HG03045 (cell line): ENCODE measurements around the gene REEP3.
"Not testable (repeated sequence)": the region's sequence is repeated elsewhere in the genome, so short reads cannot be mapped to it uniquely, and the experiment has no call there.

Experiments
- ATAC-seq: cut with Tn5 transposase; IDR thresholded peaks from one replicate; pipeline ENCODE4 v1.9.1; 2021; ENCODE audit warnings: mild to moderate bottlenecking, moderate library complexity; ENCODE audit not compliant: unreplicated experiment

REEP3 gene

GRCh38 chr10:63520500-63521415 is at the start of gene REEP3:
TSS of gene REEP3 (plus strand) at chr10:63521401. CDS start at chr10:63521546, 145 bp downstream.
- ATAC-seq: peak; percentile 75

DNA sequence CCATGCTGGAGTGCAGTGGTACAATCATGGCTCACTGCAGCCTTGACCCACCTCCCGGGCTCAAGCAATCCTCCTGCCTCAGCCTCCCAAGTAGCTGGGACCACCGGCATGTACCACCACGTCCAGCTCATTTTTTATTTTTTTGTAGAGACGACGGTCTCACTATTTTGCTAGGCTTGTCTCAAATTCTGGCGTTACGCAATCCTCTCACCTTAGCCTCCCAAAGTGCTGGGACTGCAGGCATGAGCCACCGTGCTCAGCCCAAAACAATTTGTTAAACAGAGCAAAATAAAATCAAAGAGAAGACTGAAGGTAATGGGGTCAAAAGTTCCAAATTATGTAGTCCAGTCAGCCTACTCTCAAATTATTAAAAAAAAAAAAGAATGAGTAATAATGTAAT is 46.7 kb upstream of the REEP3 start:
- ATAC-seq: no peak

- ATAC-seq: no peak
Observed at GRCh38 chr10:63477927-63478326, 43.3 kb upstream of the REEP3 start.

- ATAC-seq: no peak
Observed at GRCh38 chr10:63478564-63478963, 42.6 kb upstream of the REEP3 start.

GRCh38 chr10:63480237-63480636 is 41.0 kb upstream of the REEP3 start:
- no peak for ATAC-seq

DNA sequence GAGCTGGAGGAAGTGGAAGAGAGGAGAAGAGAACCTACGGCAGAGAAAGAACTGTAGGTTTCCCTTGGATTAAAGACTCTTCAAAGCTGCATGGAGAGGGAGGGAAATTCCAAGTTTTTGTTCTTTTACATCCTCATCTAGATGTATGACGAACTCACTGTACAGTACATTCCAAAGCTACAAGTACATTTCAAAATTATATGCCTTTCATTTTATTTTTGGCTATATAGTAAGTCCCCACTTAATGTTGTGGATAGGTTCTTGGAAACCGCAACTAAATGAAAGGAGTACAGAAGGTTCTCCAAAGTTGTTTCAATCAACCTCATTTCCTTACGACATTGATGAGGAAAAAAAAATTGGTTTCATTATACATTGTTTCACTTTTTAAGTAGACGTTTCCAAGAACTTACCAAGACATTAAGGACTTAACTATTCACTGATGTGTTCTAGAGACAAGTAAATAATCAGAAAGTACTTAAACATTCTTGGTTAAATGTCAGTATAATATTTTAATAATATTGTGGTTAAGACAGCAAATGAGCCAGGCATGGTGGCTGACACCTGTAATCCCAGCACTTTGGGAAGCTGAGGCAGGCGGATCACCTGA is 39.3 kb upstream of the REEP3 start:
- no peak for ATAC-seq

DNA sequence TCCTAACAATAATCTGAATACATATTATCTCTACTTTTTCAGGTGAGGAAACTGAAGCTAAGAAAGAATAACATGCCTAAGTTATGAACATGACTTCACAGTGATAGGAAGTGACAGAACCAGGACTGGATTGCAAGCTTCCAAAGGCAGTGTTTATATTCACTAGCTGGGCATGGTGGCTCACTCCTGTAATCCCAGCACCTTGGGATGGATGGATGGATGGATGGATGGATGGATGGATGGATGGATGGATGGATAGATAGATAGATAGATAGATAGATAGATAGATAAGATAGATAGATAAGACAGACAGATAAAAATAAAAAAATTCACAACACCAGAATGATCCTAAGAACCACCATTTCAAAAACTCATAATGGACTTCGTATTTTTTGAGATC is 37.2 kb upstream of the REEP3 start:
- ATAC-seq: no peak

DNA sequence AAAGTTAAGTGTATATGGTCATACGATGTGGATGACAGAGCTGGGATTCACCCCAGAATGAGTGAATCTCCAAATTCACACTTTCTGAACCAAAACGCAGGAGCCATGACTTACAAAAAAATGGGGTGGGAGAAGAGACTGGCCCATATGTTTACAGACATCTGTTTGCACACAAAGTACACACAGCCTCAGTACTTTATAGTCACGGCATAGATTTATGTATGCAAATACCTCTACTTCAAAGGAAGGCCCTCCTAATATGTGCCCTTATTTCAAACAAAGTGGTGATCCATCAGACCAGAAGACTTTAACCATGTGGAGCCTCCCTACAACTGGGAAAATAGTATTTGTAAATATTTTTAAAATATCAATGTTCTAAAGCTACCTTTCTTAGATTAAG is 33.2 kb upstream of the REEP3 start:
- ATAC-seq: no peak

- no peak for ATAC-seq
Observed at GRCh38 chr10:63489838-63490237, 31.4 kb upstream of the REEP3 start.

DNA sequence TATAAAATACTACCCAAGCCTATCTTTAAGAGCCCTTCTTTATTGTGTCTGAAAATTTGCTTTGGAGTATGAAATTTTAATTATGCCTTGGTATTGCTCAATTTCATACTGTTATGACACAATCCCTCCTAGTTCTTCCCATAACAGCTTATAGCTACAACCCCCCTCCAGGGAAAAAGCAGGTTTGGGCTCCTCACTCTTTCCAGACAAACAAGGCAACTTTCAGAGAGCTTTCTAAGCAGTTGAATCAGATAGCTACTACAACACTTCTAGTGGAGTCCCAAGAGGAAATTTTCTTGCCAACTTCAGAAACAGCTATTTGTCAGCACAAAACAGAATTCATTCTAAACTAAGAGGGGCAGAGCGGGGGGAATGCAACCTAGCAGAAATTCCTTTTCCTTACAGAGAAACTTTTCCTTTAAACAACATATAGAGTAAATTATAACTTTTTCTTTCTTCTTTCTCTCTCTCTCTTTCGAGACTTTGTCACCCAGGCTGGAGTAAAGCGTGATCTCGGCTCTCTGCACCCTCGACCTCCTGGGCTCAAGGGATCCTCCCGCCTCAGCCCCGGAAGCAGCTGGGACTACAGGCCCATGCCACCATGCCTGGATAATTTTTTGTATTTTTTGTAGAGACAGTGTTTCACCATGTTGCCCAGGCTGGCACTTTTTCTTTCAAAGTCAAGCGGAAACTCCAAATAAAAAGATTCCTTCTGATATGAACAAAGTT is 29.4 kb upstream of the REEP3 start:
- no peak for ATAC-seq

- not testable (repeated sequence) for ATAC-seq
Observed at GRCh38 chr10:63492317-63492690, 28.9 kb upstream of the REEP3 start.

- no peak for ATAC-seq
Observed at GRCh38 chr10:63493004-63493403, 28.2 kb upstream of the REEP3 start.

GRCh38 chr10:63494951-63495350 is 26.2 kb upstream of the REEP3 start:
- ATAC-seq: no peak

- no peak for ATAC-seq
Observed at GRCh38 chr10:63496561-63496960, 24.6 kb upstream of the REEP3 start.

DNA sequence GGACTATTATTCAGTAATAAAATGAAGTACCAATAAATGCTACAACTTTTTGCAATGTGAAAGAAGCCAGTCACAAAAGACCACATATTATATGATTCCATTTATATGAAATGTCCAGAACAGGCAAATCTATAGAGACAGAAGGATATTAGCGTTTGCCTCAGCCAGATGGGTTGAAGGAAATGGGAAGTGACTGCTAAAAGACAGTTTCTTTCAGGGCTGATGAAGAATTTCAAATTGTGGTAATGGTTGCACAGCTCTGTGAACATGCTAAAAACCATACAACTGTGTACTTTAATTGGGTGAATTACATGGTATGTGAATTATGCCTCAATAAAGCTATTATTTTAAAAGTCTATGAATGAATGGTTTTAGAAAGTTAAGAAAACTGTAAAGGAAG is 23.9 kb upstream of the REEP3 start:
- ATAC-seq: no peak

DNA sequence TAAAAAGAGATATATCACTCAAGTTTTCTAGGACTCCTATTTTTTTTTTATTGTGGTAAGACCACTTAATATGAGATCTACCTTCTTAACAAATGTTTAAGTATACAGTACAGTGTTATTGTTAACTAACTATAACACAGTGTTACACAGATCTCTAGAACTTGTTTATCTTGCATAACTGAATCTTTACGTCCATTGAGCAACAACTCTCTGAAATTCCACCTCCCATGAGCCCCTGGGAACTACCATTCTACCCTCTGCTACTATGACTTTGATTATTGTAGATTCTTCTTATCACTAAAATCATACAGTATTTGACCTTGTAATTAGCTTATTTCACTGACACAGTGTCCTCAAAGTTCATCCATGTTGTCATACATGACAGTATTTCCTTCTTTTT is 22.5 kb upstream of the REEP3 start:
- no peak for ATAC-seq

GRCh38 chr10:63500551-63500950 is 20.6 kb upstream of the REEP3 start:
- not testable (repeated sequence) for ATAC-seq

- ATAC-seq: no peak
Observed at GRCh38 chr10:63501954-63502353, 19.2 kb upstream of the REEP3 start.

GRCh38 chr10:63502832-63503231 is 18.4 kb upstream of the REEP3 start:
- no peak for ATAC-seq

- ATAC-seq: no peak
Observed at GRCh38 chr10:63503395-63503794, 17.8 kb upstream of the REEP3 start.

- no peak for ATAC-seq
Observed at GRCh38 chr10:63504145-63504881, 16.9 kb upstream of the REEP3 start.
